Gastrocnemius medialis (tissue), 4 donors: ENCODE results near the gene DGCR2. TPM values are rescaled to one million over a fixed set of nuclear protein-coding genes. Genes with fewer than 3 reads are reported as not detected.

Source experiments
- ATAC-seq, 2 donors: fragments of 150-250 bp; one replicate each; pipeline ENCODE4 v1.9.1; 2016
- DNase-seq, 2 donors: peaks; one replicate each; pipeline ENCODE4 v3.0.0-alpha.2; 2019
- H3K27ac ChIP-seq, 4 donors: fragments of 200-600 bp; sonication (generic); 1 replicate in 1 of 4; 2 replicates in 3 of 4; pipeline ENCODE4 v1.5.1; 2016 to 2018; ENCODE audit warnings: mild to moderate bottlenecking in 2 of 4, moderate library complexity in 1 of 4
- H3K27me3 ChIP-seq, 3 donors: fragments of 200-600 bp; sonication (generic) in 2 of 3; 1 replicate in 1 of 3; 2 replicates in 2 of 3; pipeline versions ENCODE4 v1.5.1 to v1.6.0; 2016 to 2019; ENCODE audit warnings: mild to moderate bottlenecking in 1 of 3, moderate library complexity in 1 of 3
- H3K36me3 ChIP-seq, 2 donors: fragments of 200-600 bp; sonication (generic) in 1 of 2; one replicate each; pipeline ENCODE4 v1.5.1; 2017 to 2018
- H3K4me1 ChIP-seq, 2 donors: fragments of 200-600 bp; sonication (generic) in 1 of 2; one replicate each; pipeline ENCODE4 v1.5.1; 2016 to 2017; ENCODE audit warnings: mild to moderate bottlenecking in 2 of 2
- H3K4me3 ChIP-seq, 4 donors: fragments of 200-600 bp; sonication (generic) in 3 of 4; 1 replicate in 1 of 4; 2 replicates in 3 of 4; pipeline ENCODE4 v1.5.1; 2016 to 2019; ENCODE audit warnings: mild to moderate bottlenecking in 2 of 4
- H3K9me3 ChIP-seq, 3 donors: fragments of 200-600 bp; sonication (generic) in 2 of 3; 1 replicate in 1 of 3; 2 replicates in 2 of 3; pipeline ENCODE4 v1.5.1; 2016 to 2019
- CTCF ChIP-seq, 5 experiments: fragments of 450-650 bp in 3 of 5; fragments of 200-600 bp in 2 of 5; sonication (generic) in 2 of 5; IDR thresholded peaks in 4 of 5; conservative IDR thresholded peaks in 1 of 5; 1 replicate in 4 of 5; 2 replicates in 1 of 5; pipeline ENCODE4 v1.5.1; 2016 to 2019; ENCODE audit warnings: antibody characterized with exemption in 5 of 5, mild to moderate bottlenecking in 3 of 5, moderate library complexity in 3 of 5
- POLR2A ChIP-seq, 2 donors: fragments of 450-650 bp; IDR thresholded peaks; one replicate each; pipeline ENCODE4 v1.6.1; 2017; ENCODE audit warnings: antibody characterized with exemption in 2 of 2, mild to moderate bottlenecking in 2 of 2, moderate library complexity in 2 of 2
- in situ Hi-C, 4 donors: fragments of 200-750 bp; cut with MboI; loops; one replicate each; pipeline versions ENCODE4 v1.15.0 to v1.8.0; 2017; ENCODE audit warnings: low sequenced_read_pairs in 4 of 4
- intact Hi-C: fragments of 100-400 bp; cut with DNase I; formaldehyde crosslinking; loops from one replicate; pipeline ENCODE4 v1.15.1; 2023; ENCODE audit warnings: low total_unique reads
- total RNA-seq, 4 donors: library from RNA; depleted of rRNA; stranded (reverse); fragments of >200 nt; gene quantifications; one replicate each; pipeline versions ENCODE4 v1.1.0 to v1.2.3, GENCODE V29; 2016

Gene DGCR2
- total RNA-seq, 4 donors from 2014 or later = 30.0 to 72.7 (median 43.5) TPM

- intact Hi-C loops = loop anchor here (10.0 kb wide), 1 partner anchor 58 kb away; no protein-coding TSS in a partner anchor
Observed at GRCh38 chr22:19062943-19063308, 59.3 kb downstream of the DGCR2 start.

DNA sequence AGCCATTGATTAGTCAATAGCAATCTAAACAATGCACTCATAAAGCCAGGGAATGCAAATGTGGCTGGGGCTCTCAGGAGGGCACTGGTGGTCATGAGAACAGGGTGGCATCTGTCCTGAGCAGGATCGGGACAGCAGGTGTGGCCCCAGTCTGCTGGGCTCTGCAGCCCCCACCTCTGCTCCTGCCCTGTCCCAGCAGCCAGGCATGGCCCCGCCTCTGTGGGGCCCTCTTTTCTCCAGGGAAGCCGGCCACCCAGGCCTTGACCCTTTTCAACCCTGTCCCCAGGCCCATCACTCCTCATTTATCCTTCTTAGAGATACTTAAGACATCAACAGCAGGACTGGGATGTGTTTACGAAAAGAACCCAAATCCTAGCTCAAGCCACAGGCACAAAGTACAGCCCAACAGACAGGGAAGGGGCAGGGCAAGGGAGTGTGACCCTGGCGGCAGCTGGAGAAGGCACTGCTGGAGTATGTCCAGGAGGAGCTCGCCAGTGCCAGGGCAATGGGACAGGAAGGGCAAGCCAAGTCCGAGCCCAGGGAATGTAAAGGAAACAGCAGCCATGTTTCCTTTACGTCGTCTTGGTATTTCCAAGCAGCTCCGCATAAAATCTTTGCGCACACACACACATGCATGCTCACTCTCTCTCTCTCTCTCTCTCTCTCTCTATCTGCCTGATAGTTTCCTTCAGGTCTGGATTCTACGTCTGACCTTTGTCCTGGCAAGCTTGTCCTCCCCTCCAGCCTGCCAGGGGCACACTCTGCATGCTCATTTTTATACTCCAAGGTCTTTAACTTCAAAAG is 59.9 kb downstream of the DGCR2 start:
- Histone ChIP-seq H3K4me3 (no peak overlapping the region), H3K4me1 (peaks cover 10% of the 10 kb centered on the region in 2 donors), H3K27ac (peak overlapping the region in 1 of 4 donors; percentile 31), H3K9me3 (no peaks in the 10 kb centered on the region), H3K27me3 (no peaks in the 10 kb centered on the region), H3K36me3 (peaks cover 3 to 76% of the 10 kb centered on the region in 2 donors)
- ATAC-seq = peak in 1 of 2 donors; percentile 32
- in situ Hi-C loops = no loop called here
- intact Hi-C loops = loop anchor here (10.0 kb wide), 1 partner anchor 58 kb away; no protein-coding TSS in a partner anchor
- peak in 1 of 2 donors; percentile 42 for DNase-seq
- TF ChIP-seq CTCF (IDR thresholded peaks at IDR 0.05 in 4 of 5, conservative IDR thresholded peaks at IDR 0.05 in 1 of 5) (no peak), POLR2A (IDR thresholded peaks at IDR 0.05) (no peak)

More at GRCh38 chr22:19062943-19063308, 59.3 kb downstream of the DGCR2 start:
- Histone ChIP-seq H3K36me3 (peaks cover 3 to 80% of the 10 kb centered on the region in 2 donors), H3K27ac (no peak overlapping the region), H3K4me3 (no peak overlapping the region), H3K9me3 (no peaks in the 10 kb centered on the region), H3K27me3 (no peaks in the 10 kb centered on the region), H3K4me1 (peaks cover 10% of the 10 kb centered on the region in 2 donors)
- in situ Hi-C loops = no loop called here
- TF ChIP-seq CTCF (IDR thresholded peaks at IDR 0.05 in 4 of 5, conservative IDR thresholded peaks at IDR 0.05 in 1 of 5) (no peak), POLR2A (IDR thresholded peaks at IDR 0.05) (no peak)
- DNase-seq (no peak), ATAC-seq (no peak)

- Histone ChIP-seq H3K27me3 (no peaks in the 10 kb centered on the region), H3K36me3 (peaks cover 3 to 83% of the 10 kb centered on the region in 2 donors), H3K4me3 (no peak overlapping the region), H3K4me1 (peaks cover 6 to 10% of the 10 kb centered on the region in 2 donors), H3K27ac (no peak overlapping the region), H3K9me3 (no peaks in the 10 kb centered on the region)
- ATAC-seq (no peak), DNase-seq (no peak)
- in situ Hi-C loops = no loop called here
- TF ChIP-seq POLR2A (IDR thresholded peaks at IDR 0.05) (no peak), CTCF (IDR thresholded peaks at IDR 0.05 in 4 of 5, conservative IDR thresholded peaks at IDR 0.05 in 1 of 5) (no peak)
- intact Hi-C loops = loop anchor here (10.0 kb wide), 1 partner anchor 57 kb away; no protein-coding TSS in a partner anchor
Observed at GRCh38 chr22:19061471-19062138, 60.6 kb downstream of the DGCR2 start.

GRCh38 chr22:19060356-19061009 is 61.7 kb downstream of the DGCR2 start:
- no peak for TF ChIP-seq CTCF (IDR thresholded peaks at IDR 0.05 in 4 of 5, conservative IDR thresholded peaks at IDR 0.05 in 1 of 5)
- TF ChIP-seq POLR2A (IDR thresholded peaks at IDR 0.05) = no peak
- in situ Hi-C loops (no loop called here), intact Hi-C loops (loop anchor here (10.0 kb wide), 1 partner anchor 56 kb away; no protein-coding TSS in a partner anchor)
- peaks cover 3 to 85% of the 10 kb centered on the region in 2 donors for H3K36me3 ChIP-seq
- peaks cover 6 to 10% of the 10 kb centered on the region in 2 donors for H3K4me1 ChIP-seq
- no peak overlapping the region for H3K4me3 ChIP-seq
- DNase-seq (no peak), ATAC-seq (no peak)
- no peak overlapping the region for H3K27ac ChIP-seq
- H3K9me3 ChIP-seq = no peaks in the 10 kb centered on the region
- no peaks in the 10 kb centered on the region for H3K27me3 ChIP-seq
